GM13977 (cell line): ENCODE measurements around the gene FANK1.
"Not testable (repeated sequence)": the region's sequence is repeated elsewhere in the genome, so short reads cannot be mapped to it uniquely, and the experiment has no call there.

Source experiments
- DNase-seq: peaks from one replicate; pipeline ENCODE4 v3.0.0; 2012; ENCODE audit warnings: low spot score
- in situ Hi-C: fragments of 300-500 bp; cut with MboI; formaldehyde crosslinking; loops from one replicate; pipeline ENCODE4 v1.12.0; 2022; ENCODE audit warnings: low sequenced_read_pairs, low pct_unique_long_range_greater_than_20kb, mixed read lengths, inconsistent platforms; ENCODE audit not compliant: unreplicated experiment
- TF ChIP-seq, protein P1 (sequence below): IDR thresholded peaks from 2 replicates; pipeline ENCODE4 v1.5.1; 2012; ENCODE audit warnings: mild to moderate bottlenecking, control low read depth; ENCODE audit not compliant: insufficient read depth; ENCODE audit errors: extremely low read depth, missing control alignments

The FANK1 gene

DNA sequence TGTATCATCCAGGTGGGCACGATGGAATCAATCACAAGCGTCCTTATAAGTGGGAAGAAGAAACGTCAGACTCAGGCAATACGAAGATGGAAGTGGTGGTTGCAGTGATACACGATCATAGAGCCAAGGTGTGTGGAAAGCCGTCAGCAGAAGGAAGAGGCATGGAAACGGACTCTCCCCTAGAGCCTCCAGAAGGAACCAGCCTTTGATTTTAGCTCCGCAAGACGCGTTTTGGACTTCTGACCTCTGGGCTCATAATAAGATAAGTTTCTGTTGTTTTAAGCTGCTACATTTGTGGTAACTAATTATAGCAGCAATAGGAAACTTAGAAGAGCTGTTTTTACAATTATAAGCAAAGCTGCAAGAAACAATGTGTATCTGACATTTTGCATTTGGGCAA, 14.8 kb downstream of the FANK1 start:
- TF ChIP-seq, protein P1, sequence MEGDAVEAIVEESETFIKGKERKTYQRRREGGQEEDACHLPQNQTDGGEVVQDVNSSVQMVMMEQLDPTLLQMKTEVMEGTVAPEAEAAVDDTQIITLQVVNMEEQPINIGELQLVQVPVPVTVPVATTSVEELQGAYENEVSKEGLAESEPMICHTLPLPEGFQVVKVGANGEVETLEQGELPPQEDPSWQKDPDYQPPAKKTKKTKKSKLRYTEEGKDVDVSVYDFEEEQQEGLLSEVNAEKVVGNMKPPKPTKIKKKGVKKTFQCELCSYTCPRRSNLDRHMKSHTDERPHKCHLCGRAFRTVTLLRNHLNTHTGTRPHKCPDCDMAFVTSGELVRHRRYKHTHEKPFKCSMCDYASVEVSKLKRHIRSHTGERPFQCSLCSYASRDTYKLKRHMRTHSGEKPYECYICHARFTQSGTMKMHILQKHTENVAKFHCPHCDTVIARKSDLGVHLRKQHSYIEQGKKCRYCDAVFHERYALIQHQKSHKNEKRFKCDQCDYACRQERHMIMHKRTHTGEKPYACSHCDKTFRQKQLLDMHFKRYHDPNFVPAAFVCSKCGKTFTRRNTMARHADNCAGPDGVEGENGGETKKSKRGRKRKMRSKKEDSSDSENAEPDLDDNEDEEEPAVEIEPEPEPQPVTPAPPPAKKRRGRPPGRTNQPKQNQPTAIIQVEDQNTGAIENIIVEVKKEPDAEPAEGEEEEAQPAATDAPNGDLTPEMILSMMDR = no peak
- no peak for DNase-seq
- in situ Hi-C loops = no loop called here

DNA sequence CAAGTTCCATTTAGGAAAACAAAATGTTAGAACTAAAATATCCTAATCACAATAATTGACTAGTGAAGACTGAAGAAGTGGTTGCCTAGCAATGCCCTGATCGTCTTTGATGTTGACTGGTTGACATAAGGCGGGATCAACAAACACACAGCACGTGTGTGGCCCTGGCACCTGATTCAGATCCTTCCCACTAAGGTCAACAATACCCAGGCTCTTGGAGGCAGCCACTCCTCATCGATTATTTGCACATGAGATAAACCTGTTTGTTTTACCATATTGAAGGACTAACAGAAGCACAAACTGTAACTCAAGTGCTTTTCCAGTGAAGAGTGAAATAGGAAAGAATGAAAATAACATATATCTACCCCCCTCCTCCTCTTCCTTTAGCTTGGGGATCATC, 15.6 kb downstream of the FANK1 start:
- DNase-seq = no peak
- TF ChIP-seq, protein P1 = no peak
- in situ Hi-C loops = no loop called here

DNA sequence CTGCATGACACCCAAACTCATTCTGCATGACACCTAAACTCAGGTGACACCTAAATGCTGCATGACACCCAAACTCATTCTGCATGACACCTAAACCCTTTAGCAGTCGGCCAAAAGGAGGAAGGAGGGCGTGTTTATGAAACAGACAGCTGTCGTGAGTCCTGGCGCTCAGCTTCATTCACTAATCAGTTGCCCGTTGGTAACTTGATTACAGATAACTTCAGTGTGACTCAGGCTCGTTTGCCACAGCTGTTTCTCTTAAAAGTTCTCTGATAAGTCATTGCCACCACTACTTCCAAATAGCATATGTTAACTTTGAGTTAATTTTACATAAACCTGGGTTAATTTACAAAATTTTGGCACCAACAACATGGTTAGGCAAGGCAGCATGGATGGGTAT, 16.9 kb downstream of the FANK1 start:
- in situ Hi-C loops, DNase-seq: not testable (repeated sequence)

- in situ Hi-C loops = no loop called here
- no peak for DNase-seq
- TF ChIP-seq, protein P1 = no peak
Observed at GRCh38 chr10:125916977-125917376, 20.6 kb downstream of the FANK1 start.

- DNase-seq, in situ Hi-C loops: not testable (repeated sequence)
Observed at GRCh38 chr10:125917704-125918361, 21.5 kb downstream of the FANK1 start.

DNA sequence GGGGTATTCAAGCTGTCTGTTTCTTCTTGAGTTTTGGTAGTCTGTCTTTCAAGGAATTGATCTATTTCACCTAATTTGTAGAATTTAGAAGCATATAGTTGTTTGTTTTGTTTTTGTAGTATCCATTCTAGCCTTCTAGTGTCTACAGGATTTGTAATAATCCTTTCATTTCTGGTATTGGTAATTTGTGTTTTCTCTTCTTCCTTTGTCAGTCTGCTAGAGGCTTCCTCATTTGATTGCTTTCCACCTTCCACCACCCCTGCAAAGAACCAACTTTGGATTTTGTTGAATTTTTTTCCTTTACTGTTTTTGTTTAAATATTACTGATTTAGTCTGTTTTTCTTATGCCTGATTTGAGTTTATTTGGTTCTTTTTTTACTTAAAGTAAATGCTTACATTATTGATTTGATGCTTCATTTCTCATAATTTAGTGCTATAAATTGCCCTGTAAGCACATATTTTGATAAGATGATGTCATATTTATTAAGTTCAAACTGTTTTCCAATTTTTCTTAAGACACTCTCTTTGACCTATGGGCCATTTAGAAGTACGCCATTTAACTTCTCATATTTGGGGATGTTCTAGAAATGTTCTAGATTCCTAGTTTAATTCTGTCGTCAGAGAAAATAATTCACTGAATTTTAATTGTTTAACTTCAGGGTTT, 25.4 kb downstream of the FANK1 start:
- DNase-seq, in situ Hi-C loops: not testable (repeated sequence)

DNA sequence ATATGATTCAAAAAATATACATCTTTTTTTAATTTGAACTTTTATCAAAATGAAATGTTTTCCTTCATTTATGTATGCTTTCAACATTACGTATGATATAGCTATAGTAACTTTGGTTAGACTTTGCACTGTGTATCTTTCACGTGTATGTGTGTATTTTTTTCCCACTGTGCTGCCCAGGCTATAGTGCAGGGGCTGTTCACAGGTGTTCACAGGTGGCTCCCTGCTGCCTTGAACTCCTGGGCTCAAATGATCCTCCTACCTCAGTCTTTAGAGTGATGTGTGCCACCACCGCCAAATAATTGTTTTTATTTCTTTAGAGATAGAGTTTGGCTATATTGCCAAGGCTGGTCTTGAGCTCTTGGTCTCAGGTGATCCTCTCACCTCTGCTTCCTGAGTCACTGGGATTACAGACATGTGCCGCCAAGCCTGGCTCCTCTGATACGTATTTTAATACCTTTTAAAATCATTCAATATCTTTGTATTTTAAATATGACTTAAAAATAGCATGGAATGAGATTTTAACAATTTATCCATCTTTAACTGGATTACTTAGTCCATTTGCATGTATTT, 29.0 kb downstream of the FANK1 start:
- TF ChIP-seq, protein P1 = no peak
- DNase-seq = no peak
- in situ Hi-C loops = no loop called here

DNA sequence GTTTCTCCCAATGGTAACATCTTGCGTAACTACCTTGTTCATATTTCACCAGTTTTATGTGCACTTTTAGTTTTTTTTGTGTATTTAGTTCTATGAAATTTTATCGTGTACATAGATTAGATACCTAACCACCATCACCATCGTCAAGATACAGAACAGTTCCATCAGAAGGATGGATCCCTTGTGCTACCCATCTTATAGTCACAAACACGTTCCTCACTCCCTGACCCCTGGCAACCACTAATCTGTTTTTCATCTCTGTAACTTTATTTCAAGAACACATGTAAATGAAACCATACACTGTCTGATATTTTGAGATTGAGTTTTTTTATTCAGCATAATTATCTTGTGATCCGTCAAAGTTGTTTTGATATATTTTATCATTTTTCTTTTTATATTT, 29.9 kb downstream of the FANK1 start:
- no peak for DNase-seq
- TF ChIP-seq, protein P1 = no peak
- in situ Hi-C loops = no loop called here

GRCh38 chr10:125927265-125927664, 30.9 kb downstream of the FANK1 start:
- DNase-seq, in situ Hi-C loops: not testable (repeated sequence)
